CD14-positive monocyte (primary cell): ENCODE results near the gene MAPKAPK3. TPM values are rescaled to one million over a fixed set of nuclear protein-coding genes. Genes with fewer than 3 reads are reported as not detected.

Experiments
- DNase-seq, 3 donors: peaks; one replicate each; pipeline ENCODE4 v3.0.0-alpha.2; 2011 to 2022
- H2AFZ ChIP-seq: 2 replicates; pipeline ENCODE4 v1.6.0; 2012; ENCODE audit warnings: mild to moderate bottlenecking, low read depth, low read length, inconsistent platforms; ENCODE audit not compliant: insufficient read depth, poor library complexity, severe bottlenecking
- H3K27ac ChIP-seq, 2 donors: 1 replicate in 1 of 2; 2 replicates in 1 of 2; pipeline ENCODE4 v1.5.1; 2012 to 2013; ENCODE audit warnings: low read length in 2 of 2, control low read depth in 1 of 2, inconsistent platforms in 1 of 2, low read depth in 1 of 2, mild to moderate bottlenecking in 1 of 2
- H3K27me3 ChIP-seq, 2 donors: one replicate each; pipeline versions ENCODE4 v1.6.0 to v1.6.1; 2011 to 2013; ENCODE audit warnings: low read length in 2 of 2; ENCODE audit not compliant: control insufficient read depth in 2 of 2, insufficient read depth in 2 of 2
- H3K36me3 ChIP-seq, 2 donors: replicated peaks in 1 of 2; 1 replicate in 1 of 2; 2 replicates in 1 of 2; pipeline versions ENCODE4 v1.5.1 to v1.6.1; 2012 to 2013; ENCODE audit warnings: low read length in 2 of 2, control low read depth in 1 of 2, inconsistent platforms in 1 of 2, mild to moderate bottlenecking in 1 of 2; ENCODE audit not compliant: insufficient read depth in 2 of 2, control insufficient read depth in 1 of 2
- H3K4me1 ChIP-seq, 2 donors: 1 replicate in 1 of 2; 2 replicates in 1 of 2; pipeline versions ENCODE4 v1.5.1 to v1.6.1; 2012 to 2013; ENCODE audit warnings: low read length in 2 of 2, control low read depth in 1 of 2, inconsistent platforms in 1 of 2, mild to moderate bottlenecking in 1 of 2, moderate library complexity in 1 of 2; ENCODE audit not compliant: insufficient read depth in 2 of 2, control insufficient read depth in 1 of 2
- H3K4me2 ChIP-seq: replicated peaks from 2 replicates; pipeline ENCODE3; 2012; ENCODE audit warnings: low read length, moderate library complexity, mild to moderate bottlenecking; ENCODE audit not compliant: poor library complexity, severe bottlenecking; ENCODE audit errors: extremely low read depth
- H3K4me3 ChIP-seq, 3 experiments: fragments of 200-600 bp in 1 of 3; sonication (generic) in 1 of 3; replicated peaks in 1 of 3; 1 replicate in 2 of 3; 2 replicates in 1 of 3; pipeline ENCODE4 v1.5.1; 2011 to 2013; ENCODE audit warnings: low read length in 3 of 3, mild to moderate bottlenecking in 3 of 3, control low read depth in 2 of 3, low read depth in 2 of 3, inconsistent platforms in 1 of 3, moderate library complexity in 1 of 3
- H3K79me2 ChIP-seq: 2 replicates; pipeline ENCODE4 v1.6.0; 2012; ENCODE audit warnings: mild to moderate bottlenecking, control low read depth, inconsistent platforms, low read length, moderate library complexity; ENCODE audit not compliant: insufficient read depth
- H3K9ac ChIP-seq: 2 replicates; pipeline ENCODE4 v1.6.0; 2017; ENCODE audit warnings: low read length, mild to moderate bottlenecking; ENCODE audit not compliant: insufficient read depth, poor library complexity, severe bottlenecking
- H3K9me3 ChIP-seq, 2 donors: replicated peaks in 1 of 2; 1 replicate in 1 of 2; 2 replicates in 1 of 2; pipeline versions ENCODE4 v1.5.1 to v1.6.1; 2012 to 2013; ENCODE audit warnings: low read length in 2 of 2, control low read depth in 1 of 2; ENCODE audit not compliant: control insufficient read depth in 1 of 2, insufficient read depth in 1 of 2
- H4K20me1 ChIP-seq: 2 replicates; pipeline ENCODE4 v1.6.0; 2012; ENCODE audit warnings: mild to moderate bottlenecking, low read length, control low read depth, moderate library complexity; ENCODE audit not compliant: insufficient read depth
- H3K27ac Mint-ChIP-seq, 7 donors: one replicate each; pipeline ENCODE4 v1.8.0; 2020; ENCODE audit warnings: mild to moderate bottlenecking in 7 of 7, mixed read lengths in 7 of 7, moderate library complexity in 6 of 7, inconsistent platforms in 2 of 7
- H3K27me3 Mint-ChIP-seq, 3 donors: one replicate each; pipeline ENCODE4 v1.8.0; 2021 to 2022; ENCODE audit warnings: low read depth in 3 of 3, mild to moderate bottlenecking in 3 of 3, mixed read lengths in 3 of 3, moderate library complexity in 3 of 3, inconsistent platforms in 1 of 3
- H3K36me3 Mint-ChIP-seq, 2 donors: one replicate each; pipeline ENCODE4 v1.8.0; 2020; ENCODE audit warnings: mixed read lengths in 2 of 2, inconsistent platforms in 1 of 2, mild to moderate bottlenecking in 1 of 2
- H3K4me1 Mint-ChIP-seq: one replicate; pipeline ENCODE4 v1.8.0; 2020; ENCODE audit warnings: mild to moderate bottlenecking, mixed read lengths
- H3K4me3 Mint-ChIP-seq, 2 donors: one replicate each; pipeline ENCODE4 v1.8.0; 2020; ENCODE audit warnings: mild to moderate bottlenecking in 2 of 2, mixed read lengths in 2 of 2, moderate library complexity in 1 of 2
- H3K9me3 Mint-ChIP-seq, 7 donors: one replicate each; pipeline ENCODE4 v1.8.0; 2020 to 2022; ENCODE audit warnings: mixed read lengths in 7 of 7, mild to moderate bottlenecking in 6 of 7, moderate library complexity in 6 of 7, inconsistent platforms in 2 of 7
- WGBS: methylation state at CpG from one replicate; pipeline ENCODE4 v1.1.5; 2013; ENCODE audit warnings: missing lambda C conversion rate; ENCODE audit not compliant: insufficient coverage; 5-methylcytosine and 5-hydroxymethylcytosine counted together
- intact Hi-C, 2 donors: fragments of 100-400 bp; cut with micrococcal nuclease; formaldehyde crosslinking; loops; one replicate each; pipeline versions ENCODE4 v1.15.0 to v1.15.1; 2023
- polyA plus RNA-seq, 3 donors: library from polyadenylated mRNA; depleted of rRNA in 1 of 3; unstranded in 2 of 3; stranded (reverse) in 1 of 3; fragments of 300-500 nt in 2 of 3; fragments of >200 nt in 1 of 3; fragmentation: Illumina TruSeq in 2 of 3; gene quantifications; 1 replicate in 2 of 3; 2 replicates in 1 of 3; pipeline ENCODE4 v1.2.3, GENCODE V29; 2012 to 2021
- TF ChIP-seq, protein P1 (sequence below): fragments of 200-600 bp; IDR thresholded peaks from one replicate; pipeline ENCODE4 v1.8.0; 2022; ENCODE audit warnings: antibody characterized with exemption, mild to moderate bottlenecking

MAPKAPK3 gene
- polyA plus RNA-seq, 3 donors: 173 to 252 (median 201) TPM

DNA sequence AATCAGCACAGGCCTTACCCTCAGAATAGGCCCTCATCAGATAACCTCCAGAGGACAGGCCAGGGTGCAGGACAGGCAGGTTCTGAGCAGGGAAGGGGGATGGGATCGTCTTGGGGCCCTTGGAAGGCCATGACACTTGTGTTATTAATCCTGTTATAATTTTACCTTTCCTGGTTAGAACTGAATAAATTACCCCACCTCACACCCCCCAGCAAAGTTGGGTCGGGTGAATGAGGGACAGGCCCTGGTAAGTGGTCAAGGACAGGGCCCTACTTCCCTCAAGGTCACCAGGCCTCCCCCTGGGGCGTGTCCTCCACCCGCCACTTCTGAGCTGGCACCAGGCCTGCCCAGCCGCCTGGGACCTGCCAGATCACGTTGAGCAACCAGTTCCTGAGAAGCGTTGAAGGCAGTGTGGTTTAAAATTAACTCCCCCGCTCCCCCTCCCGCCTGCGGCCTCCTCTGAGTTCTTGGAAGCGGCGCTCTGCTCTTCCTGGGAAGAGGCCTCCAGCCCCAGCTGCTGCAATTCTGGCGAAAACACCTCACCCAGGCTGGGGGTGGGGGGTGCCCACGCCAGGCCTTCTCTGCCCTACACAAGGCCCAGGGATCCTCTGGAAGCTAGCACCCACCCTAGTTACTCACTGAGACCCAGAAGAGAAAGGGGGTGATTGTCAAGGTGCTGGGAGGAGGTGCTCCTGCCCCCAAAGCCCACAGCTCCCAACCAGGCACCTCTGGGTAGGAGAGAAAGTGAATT, 15.9 kb upstream of the MAPKAPK3 start:
- peak overlapping the region; percentile 41 to 76 for H3K4me3 Mint-ChIP-seq
- Histone ChIP-seq H2AFZ (peak overlapping the region; percentile 43), H3K27ac (peak overlapping the region; percentile 85 to 88), H3K4me1 (peaks cover 68 to 72% of the 10 kb centered on the region in 2 donors), H4K20me1 (peaks cover 12% of the 10 kb centered on the region), H3K9me3 (no peaks in the 10 kb centered on the region), H3K79me2 (peaks cover 48% of the 10 kb centered on the region), H3K9ac (peak overlapping the region; percentile 53), H3K27me3 (no peaks in the 10 kb centered on the region), H3K4me2 (peak overlapping the region; percentile 68), H3K4me3 (peak overlapping the region in 1 of 3 experiments; percentile 58), H3K36me3 (peaks cover 10 to 14% of the 10 kb centered on the region in 2 donors)
- peak overlapping the region; percentile 83 to 94 (median 91) for H3K27ac Mint-ChIP-seq
- intact Hi-C loops: no loop called here
- peaks cover 39 to 46% of the 10 kb centered on the region in 2 donors for H3K36me3 Mint-ChIP-seq
- peak; percentile 81 to 92 (median 89) for DNase-seq
- 0% methylated on average over 5 of the region's 14 CpGs for WGBS
- H3K27me3 Mint-ChIP-seq: peaks cover 0 to 1% (median 0%) of the 10 kb centered on the region in 3 donors
- no peaks in the 10 kb centered on the region for H3K9me3 Mint-ChIP-seq
- TF ChIP-seq, protein P1, sequence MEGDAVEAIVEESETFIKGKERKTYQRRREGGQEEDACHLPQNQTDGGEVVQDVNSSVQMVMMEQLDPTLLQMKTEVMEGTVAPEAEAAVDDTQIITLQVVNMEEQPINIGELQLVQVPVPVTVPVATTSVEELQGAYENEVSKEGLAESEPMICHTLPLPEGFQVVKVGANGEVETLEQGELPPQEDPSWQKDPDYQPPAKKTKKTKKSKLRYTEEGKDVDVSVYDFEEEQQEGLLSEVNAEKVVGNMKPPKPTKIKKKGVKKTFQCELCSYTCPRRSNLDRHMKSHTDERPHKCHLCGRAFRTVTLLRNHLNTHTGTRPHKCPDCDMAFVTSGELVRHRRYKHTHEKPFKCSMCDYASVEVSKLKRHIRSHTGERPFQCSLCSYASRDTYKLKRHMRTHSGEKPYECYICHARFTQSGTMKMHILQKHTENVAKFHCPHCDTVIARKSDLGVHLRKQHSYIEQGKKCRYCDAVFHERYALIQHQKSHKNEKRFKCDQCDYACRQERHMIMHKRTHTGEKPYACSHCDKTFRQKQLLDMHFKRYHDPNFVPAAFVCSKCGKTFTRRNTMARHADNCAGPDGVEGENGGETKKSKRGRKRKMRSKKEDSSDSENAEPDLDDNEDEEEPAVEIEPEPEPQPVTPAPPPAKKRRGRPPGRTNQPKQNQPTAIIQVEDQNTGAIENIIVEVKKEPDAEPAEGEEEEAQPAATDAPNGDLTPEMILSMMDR: no peak
- H3K4me1 Mint-ChIP-seq: peaks cover 73% of the 10 kb centered on the region

- H3K36me3 ChIP-seq: peaks cover 24 to 31% of the 10 kb centered on the region in 2 donors
- H3K79me2 ChIP-seq: peaks cover 64% of the 10 kb centered on the region
- TF ChIP-seq, protein P1: no peak
- no peaks in the 10 kb centered on the region for H3K9me3 Mint-ChIP-seq
- H3K4me3 ChIP-seq: peak overlapping the region in 1 of 3 experiments; percentile 58
- intact Hi-C loops: no loop called here
- H3K36me3 Mint-ChIP-seq: peaks cover 51 to 63% of the 10 kb centered on the region in 2 donors
- no peak overlapping the region for H2AFZ ChIP-seq
- H3K9me3 ChIP-seq: no peaks in the 10 kb centered on the region
- H3K4me3 Mint-ChIP-seq: peak overlapping the region in 1 of 2 donors; percentile 30
- H3K27ac ChIP-seq: peak overlapping the region; percentile 85 to 88
- H3K4me1 ChIP-seq: peaks cover 81 to 89% of the 10 kb centered on the region in 2 donors
- peaks cover 0 to 3% (median 0%) of the 10 kb centered on the region in 3 donors for H3K27me3 Mint-ChIP-seq
- peak overlapping the region; percentile 11 for H3K9ac ChIP-seq
- H3K4me1 Mint-ChIP-seq: peaks cover 87% of the 10 kb centered on the region
- H4K20me1 ChIP-seq: peaks cover 28% of the 10 kb centered on the region
- DNase-seq: no peak
- peak overlapping the region in 6 of 7 donors; percentile 63 to 94 (median 89) for H3K27ac Mint-ChIP-seq
- no peaks in the 10 kb centered on the region for H3K27me3 ChIP-seq
- peak overlapping the region; percentile 68 for H3K4me2 ChIP-seq
- 73% methylated on average over 2 of the region's 9 CpGs for WGBS
Measured at GRCh38 chr3:50602595-50603191, 14.3 kb upstream of the MAPKAPK3 start.
